ENCODE results near the gene SAMD13.

The SAMD13 gene

DNA sequence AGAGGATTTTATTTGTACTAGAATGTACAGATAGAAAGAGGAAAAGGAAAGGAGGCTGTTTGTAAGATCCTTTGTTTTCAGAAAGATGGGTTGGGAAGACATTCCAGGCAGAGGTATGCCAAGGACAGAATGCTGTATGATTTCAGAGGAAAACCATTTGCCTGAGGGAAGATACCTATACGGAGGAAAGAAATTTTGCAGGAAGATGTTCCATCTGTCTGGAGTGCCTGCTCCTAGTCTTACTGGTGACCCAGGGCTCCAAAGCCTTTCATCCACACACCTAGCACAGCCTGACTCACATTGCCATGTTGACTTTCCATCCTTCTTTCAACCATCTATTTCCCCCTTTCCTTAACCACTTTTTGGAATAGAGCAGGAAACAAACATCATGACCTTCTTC is 18.2 kb downstream of the SAMD13 start:
- TF ChIP-seq, protein P1, sequence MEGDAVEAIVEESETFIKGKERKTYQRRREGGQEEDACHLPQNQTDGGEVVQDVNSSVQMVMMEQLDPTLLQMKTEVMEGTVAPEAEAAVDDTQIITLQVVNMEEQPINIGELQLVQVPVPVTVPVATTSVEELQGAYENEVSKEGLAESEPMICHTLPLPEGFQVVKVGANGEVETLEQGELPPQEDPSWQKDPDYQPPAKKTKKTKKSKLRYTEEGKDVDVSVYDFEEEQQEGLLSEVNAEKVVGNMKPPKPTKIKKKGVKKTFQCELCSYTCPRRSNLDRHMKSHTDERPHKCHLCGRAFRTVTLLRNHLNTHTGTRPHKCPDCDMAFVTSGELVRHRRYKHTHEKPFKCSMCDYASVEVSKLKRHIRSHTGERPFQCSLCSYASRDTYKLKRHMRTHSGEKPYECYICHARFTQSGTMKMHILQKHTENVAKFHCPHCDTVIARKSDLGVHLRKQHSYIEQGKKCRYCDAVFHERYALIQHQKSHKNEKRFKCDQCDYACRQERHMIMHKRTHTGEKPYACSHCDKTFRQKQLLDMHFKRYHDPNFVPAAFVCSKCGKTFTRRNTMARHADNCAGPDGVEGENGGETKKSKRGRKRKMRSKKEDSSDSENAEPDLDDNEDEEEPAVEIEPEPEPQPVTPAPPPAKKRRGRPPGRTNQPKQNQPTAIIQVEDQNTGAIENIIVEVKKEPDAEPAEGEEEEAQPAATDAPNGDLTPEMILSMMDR (IDR thresholded peaks at IDR 0.05), result no peak
- Histone ChIP-seq H3K27ac (no peak overlapping the region), H3K79me2 (no peaks in the 10 kb centered on the region)

GRCh38 chr1:84327830-84328229 is 26.3 kb downstream of the SAMD13 start:
- no peak overlapping the region for H3K27ac ChIP-seq
- H3K4me3 ChIP-seq (ENCODE audit: low read depth, low read length), result no peak overlapping the region
- H2AFZ ChIP-seq, result no peak overlapping the region
- no peak overlapping the region for H3K4me2 ChIP-seq (ENCODE audit: low read length)
- no peaks in the 10 kb centered on the region for H3K79me2 ChIP-seq
- TF ChIP-seq, protein P1 (IDR thresholded peaks at IDR 0.05), result no peak
- no peaks in the 10 kb centered on the region for H3K27me3 ChIP-seq (ENCODE audit: control insufficient read depth, insufficient read depth, low read length)
- H3K9me3 ChIP-seq (ENCODE audit: control insufficient read depth, low read length), result no peaks in the 10 kb centered on the region
- H3K9ac ChIP-seq, result no peak overlapping the region
- no peaks in the 10 kb centered on the region for H3K4me1 ChIP-seq
- no peaks in the 10 kb centered on the region for H3K36me3 ChIP-seq (ENCODE audit: control insufficient read depth, insufficient read depth, low read length)

More for the DNA sequence above, 18.2 kb downstream of the SAMD13 start:
- no peaks in the 10 kb centered on the region for H3K27me3 ChIP-seq (ENCODE audit: control insufficient read depth, insufficient read depth, low read length)
- no peaks in the 10 kb centered on the region for H3K36me3 ChIP-seq (ENCODE audit: control insufficient read depth, insufficient read depth, low read length)
- no peak overlapping the region for H3K4me3 ChIP-seq (ENCODE audit: low read depth, low read length)
- H3K9me3 ChIP-seq (ENCODE audit: control insufficient read depth, low read length), result no peaks in the 10 kb centered on the region
- H3K4me1 ChIP-seq, result no peaks in the 10 kb centered on the region
- H3K4me2 ChIP-seq (ENCODE audit: low read length), result no peak overlapping the region
- H3K9ac ChIP-seq, result no peak overlapping the region
- H2AFZ ChIP-seq, result no peak overlapping the region

DNA sequence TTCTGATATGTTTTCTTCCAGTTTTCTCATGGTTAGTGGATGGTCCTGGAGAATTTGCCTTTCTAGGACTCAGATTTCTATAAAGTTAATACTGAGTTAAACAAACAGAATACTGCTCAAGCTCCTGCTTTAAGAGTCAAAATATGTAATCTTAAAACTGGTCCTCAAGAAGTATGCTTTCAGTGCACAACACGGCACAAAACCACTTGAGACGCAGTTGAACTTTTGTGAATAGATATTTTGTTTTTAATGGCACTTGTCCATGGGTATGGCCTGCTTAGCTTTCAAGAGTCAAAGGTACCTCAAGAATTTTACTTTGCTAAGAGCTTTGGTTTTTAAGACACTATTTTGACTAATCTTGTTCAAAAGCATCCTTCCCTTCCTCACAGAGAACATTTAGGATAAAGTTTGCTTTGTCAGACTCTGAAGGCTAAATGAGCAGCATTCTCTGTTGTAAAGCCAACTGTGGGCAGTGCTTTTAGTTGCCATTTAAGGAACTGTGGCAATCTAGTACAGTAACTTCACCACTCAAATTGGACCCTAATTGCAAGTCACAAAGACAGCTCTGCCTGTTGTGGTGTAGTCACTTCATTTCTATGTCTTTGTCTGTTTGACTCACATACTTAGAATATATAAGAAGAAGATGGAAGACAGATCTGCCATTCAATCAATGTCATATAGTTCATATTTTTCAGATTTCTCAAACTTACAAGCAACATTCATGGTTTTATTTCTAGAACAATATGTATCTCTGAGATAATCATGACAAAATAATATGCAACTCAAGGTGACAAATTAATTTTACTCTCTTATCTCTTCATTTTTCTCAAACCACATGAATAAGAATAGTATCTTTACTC is 28.8 kb downstream of the SAMD13 start:
- H3K4me2 ChIP-seq (ENCODE audit: low read length), result no peak overlapping the region
- H2AFZ ChIP-seq, result no peak overlapping the region
- H3K27me3 ChIP-seq (ENCODE audit: control insufficient read depth, insufficient read depth, low read length), result no peaks in the 10 kb centered on the region
- no peak overlapping the region for H3K4me3 ChIP-seq (ENCODE audit: low read depth, low read length)
- TF ChIP-seq, protein P1 (IDR thresholded peaks at IDR 0.05), result no peak
- H3K9ac ChIP-seq, result no peak overlapping the region
- H3K79me2 ChIP-seq, result no peaks in the 10 kb centered on the region
- no peaks in the 10 kb centered on the region for H3K9me3 ChIP-seq (ENCODE audit: control insufficient read depth, low read length)
- H3K4me1 ChIP-seq, result no peaks in the 10 kb centered on the region
- H3K27ac ChIP-seq, result no peak overlapping the region
- H3K36me3 ChIP-seq (ENCODE audit: control insufficient read depth, insufficient read depth, low read length), result no peaks in the 10 kb centered on the region

DNA sequence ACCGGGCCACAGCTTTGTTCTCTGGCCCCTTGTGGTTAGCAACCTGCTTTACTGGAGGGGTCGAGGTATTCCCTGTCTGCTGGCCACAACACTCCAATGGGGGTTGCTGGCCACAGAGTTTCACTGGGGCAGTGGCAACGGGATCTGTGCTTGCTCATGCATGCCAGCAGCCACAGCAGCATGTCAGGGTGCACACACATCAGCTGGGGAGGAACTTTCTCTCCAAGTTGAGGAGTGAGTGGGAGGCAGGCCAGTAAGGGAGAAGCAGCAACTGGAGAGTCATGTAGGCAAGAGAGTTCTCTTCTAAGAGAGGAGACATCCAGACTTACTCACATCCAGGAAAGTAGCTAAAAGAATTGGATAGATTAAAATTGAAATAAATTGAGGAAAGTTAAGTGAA is 38.0 kb downstream of the SAMD13 start:
- no peak overlapping the region for H3K4me3 ChIP-seq (ENCODE audit: low read depth, low read length)
- H3K4me2 ChIP-seq (ENCODE audit: low read length), result no peak overlapping the region
- no peaks in the 10 kb centered on the region for H3K27me3 ChIP-seq (ENCODE audit: control insufficient read depth, insufficient read depth, low read length)
- no peaks in the 10 kb centered on the region for H3K4me1 ChIP-seq
- H2AFZ ChIP-seq, result no peak overlapping the region
- no peaks in the 10 kb centered on the region for H3K36me3 ChIP-seq (ENCODE audit: control insufficient read depth, insufficient read depth, low read length)
- no peak overlapping the region for H3K9ac ChIP-seq
- TF ChIP-seq, protein P1 (IDR thresholded peaks at IDR 0.05), result no peak
- H3K79me2 ChIP-seq, result no peaks in the 10 kb centered on the region
- no peak overlapping the region for H3K27ac ChIP-seq
- H3K9me3 ChIP-seq (ENCODE audit: control insufficient read depth, low read length), result no peaks in the 10 kb centered on the region

- H3K36me3 ChIP-seq (ENCODE audit: control insufficient read depth, insufficient read depth, low read length), result no peaks in the 10 kb centered on the region
- H3K79me2 ChIP-seq, result no peaks in the 10 kb centered on the region
- no peaks in the 10 kb centered on the region for H3K9me3 ChIP-seq (ENCODE audit: control insufficient read depth, low read length)
- TF ChIP-seq, protein P1 (IDR thresholded peaks at IDR 0.05), result no peak
- no peak overlapping the region for H3K27ac ChIP-seq
- H3K9ac ChIP-seq, result no peak overlapping the region
- no peaks in the 10 kb centered on the region for H3K27me3 ChIP-seq (ENCODE audit: control insufficient read depth, insufficient read depth, low read length)
- no peaks in the 10 kb centered on the region for H3K4me1 ChIP-seq
- no peak overlapping the region for H3K4me2 ChIP-seq (ENCODE audit: low read length)
- H2AFZ ChIP-seq, result no peak overlapping the region
- H3K4me3 ChIP-seq (ENCODE audit: low read depth, low read length), result no peak overlapping the region
Measured at GRCh38 chr1:84344286-84344685, 42.8 kb downstream of the SAMD13 start.

All from parathyroid adenoma (tissue), 2 donors.